HCT116 (cell line): ENCODE data around the gene TCEANC. TPM values are rescaled to one million over a fixed set of nuclear protein-coding genes. Genes with fewer than 3 reads are reported as not detected.

Source experiments
- ATAC-seq: fragments of 200-7000 bp; cut with Tn5 transposase; 2 replicates; pipeline ENCODE4 v1.9.1; 2020; ENCODE audit warnings: mild to moderate bottlenecking, moderate library complexity
- BruUV-seq: library from RNA; stranded (reverse); fragments of 400-500 nt; replicated peaks from 2 replicates; lab custom pipeline; 2021; lab: Mats Ljungman, UMichigan
- CTCF ChIA-PET: fragments of 300-600 bp; sonication (Branson Sonifier 250); formaldehyde crosslinking; loops from one replicate; lab custom pipeline; 2021; ENCODE audit warnings: antibody characterized with exemption; lab: Charles Lee
- POLR2A ChIA-PET: fragments of 300-600, 350-600 bp; sonication (Branson Sonifier 250); formaldehyde crosslinking; loops from one replicate; lab custom pipeline; 2021; ENCODE audit warnings: antibody characterized with exemption; lab: Charles Lee
- RAD21 ChIA-PET, 2 experiments: fragments of 300-600 bp; sonication (Branson Sonifier 250); formaldehyde crosslinking; loops; one replicate each; lab custom pipeline; 2023; ENCODE audit warnings: low total read pairs in 2 of 2; ENCODE audit not compliant: uncharacterized antibody in 2 of 2, unreplicated experiment in 2 of 2, low non-redundant PET in 1 of 2; lab: Charles Lee
- DNase-seq: peaks from one replicate; pipeline ENCODE4 v3.0.0-alpha.2; 2010; ENCODE audit warnings: low read depth, low spot score
- H2AFZ ChIP-seq: fragments of 200-600 bp; shearing (Covaris generic), sonication (generic); 2 replicates; pipeline ENCODE4 v1.6.1; 2017; ENCODE audit warnings: low read depth, mixed run types, mixed read lengths, antibody characterized with exemption, low read length; ENCODE audit not compliant: poor library complexity, severe bottlenecking
- H3K27ac ChIP-seq: 2 replicates; pipeline ENCODE4 v1.5.1; 2012; ENCODE audit warnings: low read depth, low read length
- H3K27me3 ChIP-seq: fragments of 200-600 bp; sonication (generic); 2 replicates; pipeline ENCODE4 v1.6.1; 2016; ENCODE audit warnings: mixed run types, low read length, mixed read lengths; ENCODE audit not compliant: insufficient read depth
- H3K36me3 ChIP-seq, 2 experiments: fragments of 200-500 bp in 1 of 2; fragments of 200-600 bp in 1 of 2; sonication (Bioruptor generic) in 1 of 2; sonication (generic) in 1 of 2; 2 replicates each; pipeline versions ENCODE4 v1.5.1 to v1.6.1; 2014 to 2016; ENCODE audit warnings: low read length in 2 of 2, inconsistent platforms in 1 of 2, mixed read lengths in 1 of 2, mixed run types in 1 of 2; ENCODE audit not compliant: insufficient read depth in 2 of 2, control insufficient read depth in 1 of 2
- H3K4me1 ChIP-seq, 2 experiments: fragments of 200-600 bp in 1 of 2; sonication (generic) in 1 of 2; 2 replicates each; pipeline versions ENCODE4 v1.5.1 to v1.6.1; 2012 to 2017; ENCODE audit warnings: low read length in 2 of 2, inconsistent platforms in 1 of 2, mild to moderate bottlenecking in 1 of 2, mixed read lengths in 1 of 2, mixed run types in 1 of 2, moderate library complexity in 1 of 2; ENCODE audit not compliant: insufficient read depth in 2 of 2, control insufficient read depth in 1 of 2
- H3K4me2 ChIP-seq: fragments of 200-600 bp; sonication (generic); 2 replicates; pipeline ENCODE4 v1.6.1; 2017; ENCODE audit warnings: mixed run types, low read length, mixed read lengths
- H3K4me3 ChIP-seq, 2 experiments: fragments of 200-600 bp in 1 of 2; sonication (generic) in 1 of 2; replicated peaks in 1 of 2; 2 replicates each; pipeline ENCODE4 v1.5.1; 2011 to 2016; ENCODE audit warnings: low read length in 2 of 2, control low read depth in 1 of 2, low read depth in 1 of 2, mild to moderate bottlenecking in 1 of 2, mixed read lengths in 1 of 2, mixed run types in 1 of 2
- H3K79me2 ChIP-seq: fragments of 200-600 bp; sonication (generic); 2 replicates; pipeline ENCODE4 v1.6.1; 2017; ENCODE audit warnings: mild to moderate bottlenecking, mixed run types, low read length, moderate library complexity, mixed read lengths; ENCODE audit not compliant: insufficient read depth
- H3K9ac ChIP-seq: fragments of 200-600 bp; sonication (generic); 2 replicates; pipeline ENCODE4 v1.6.1; 2016; ENCODE audit warnings: low read length, mixed read lengths
- H3K9me2 ChIP-seq: fragments of 200-600 bp; sonication (generic), shearing (Covaris generic); 2 replicates; pipeline ENCODE4 v1.6.1; 2017; ENCODE audit warnings: mixed run types, mild to moderate bottlenecking, moderate library complexity; ENCODE audit not compliant: insufficient read depth
- H3K9me3 ChIP-seq, 2 experiments: fragments of 200-500 bp in 1 of 2; fragments of 200-600 bp in 1 of 2; sonication (Bioruptor generic) in 1 of 2; sonication (generic) in 1 of 2; 2 replicates each; pipeline ENCODE4 v1.6.1; 2014 to 2017; ENCODE audit warnings: low read length in 2 of 2, mixed read lengths in 2 of 2, inconsistent platforms in 1 of 2, low read depth in 1 of 2, mild to moderate bottlenecking in 1 of 2, mixed run types in 1 of 2, moderate library complexity in 1 of 2; ENCODE audit not compliant: control insufficient read depth in 1 of 2, insufficient read depth in 1 of 2
- H4K20me1 ChIP-seq: fragments of 200-600 bp; sonication (generic), shearing (Covaris generic); 2 replicates; pipeline ENCODE4 v1.6.1; 2017; ENCODE audit warnings: mixed run types, mild to moderate bottlenecking, moderate library complexity; ENCODE audit not compliant: insufficient read depth
- CBX3 ChIP-seq: IDR thresholded peaks from 2 replicates; pipeline ENCODE4 v1.6.1; 2012; ENCODE audit warnings: low read depth
- FOSL1 ChIP-seq: IDR thresholded peaks from 2 replicates; pipeline ENCODE4 v1.6.1; 2012; ENCODE audit warnings: low read depth
- MAX ChIP-seq: IDR thresholded peaks from 2 replicates; pipeline ENCODE4 v1.6.1; 2012
- RAD21 ChIP-seq: IDR thresholded peaks from 2 replicates; pipeline ENCODE4 v1.6.1; 2012; ENCODE audit warnings: low read depth, mild to moderate bottlenecking
- REST ChIP-seq: IDR thresholded peaks from 2 replicates; pipeline ENCODE4 v1.6.1; 2012; ENCODE audit warnings: low read depth
- TCF7L2 ChIP-seq: IDR thresholded peaks from 2 replicates; pipeline ENCODE4 v1.7.0; 2011; ENCODE audit warnings: borderline replicate concordance, inconsistent platforms; ENCODE audit not compliant: insufficient read depth, insufficient read length; ENCODE audit errors: extremely low read depth
- YY1 ChIP-seq: IDR thresholded peaks from 2 replicates; pipeline ENCODE4 v1.6.1; 2011; ENCODE audit warnings: low read length, low read depth, moderate library complexity, mild to moderate bottlenecking; ENCODE audit not compliant: insufficient replicate concordance; ENCODE audit errors: extremely low read depth
- intact Hi-C: fragments of 100-400 bp; cut with micrococcal nuclease; formaldehyde crosslinking; loops from 2 replicates; pipeline ENCODE4 v1.10.0; 2022
- total RNA-seq: library from RNA; stranded (reverse); gene quantifications from one replicate; pipeline ENCODE4 v1.2.1, GENCODE V29; 2021; ENCODE audit not compliant: unreplicated experiment

The TCEANC gene
- total RNA-seq, 1 experiment from 2014 or later, result 1.2 TPM

GRCh38 chrX:13700380-13700779, 47.4 kb downstream of the TCEANC start:
- Histone ChIP-seq H3K4me1 (peaks cover 0 to 9% of the 10 kb centered on the region in 2 experiments; a peak in 2 of 4 replicates), H3K9me3 (no peaks in the 10 kb centered on the region), H3K9me2 (no peaks in the 10 kb centered on the region), H3K27ac (no peak overlapping the region), H3K9ac (no peak overlapping the region), H3K27me3 (no peaks in the 10 kb centered on the region), H3K4me2 (no peak overlapping the region), H3K36me3 (no peaks in the 10 kb centered on the region), H3K79me2 (peaks cover 99% of the 10 kb centered on the region), H4K20me1 (no peaks in the 10 kb centered on the region), H3K4me3 (no peak overlapping the region)
- BruUV-seq, result no TSS peak
- no peak for ATAC-seq
- ChIA-PET CTCF (no interaction called here), RAD21 (no interaction called here), POLR2A (no interaction called here)
- intact Hi-C loops, result no loop called here
- DNase-seq, result no peak
- TF ChIP-seq TCF7L2 (no peak), YY1 (no peak), CBX3 (no peak), REST (no peak)
- TF ChIP-seq, all 23 proteins: peak for 0
- H2AFZ ChIP-seq, result no peak overlapping the region

- H3K27me3 ChIP-seq, result no peaks in the 10 kb centered on the region
- no peaks in the 10 kb centered on the region for H3K9me2 ChIP-seq
- H4K20me1 ChIP-seq, result no peaks in the 10 kb centered on the region
- H3K4me1 ChIP-seq, result peaks cover 0 to 9% of the 10 kb centered on the region in 2 experiments; a peak in 2 of 4 replicates
- H3K9me3 ChIP-seq, result no peaks in the 10 kb centered on the region
- no peak overlapping the region for H2AFZ ChIP-seq
- TF ChIP-seq FOSL1 (no peak), RAD21 (no peak), MAX (no peak)
- H3K4me2 ChIP-seq, result no peak overlapping the region
- POLR2A ChIA-PET, result no interaction called here
- H3K4me3 ChIP-seq, result no peak overlapping the region
- intact Hi-C loops, result no loop called here
- ATAC-seq, result no peak
- H3K27ac ChIP-seq, result no peak overlapping the region
- no TSS peak for BruUV-seq
- CTCF ChIA-PET, result no interaction called here
- DNase-seq, result no peak
- RAD21 ChIA-PET, result no interaction called here
- no peaks in the 10 kb centered on the region for H3K36me3 ChIP-seq
- H3K79me2 ChIP-seq, result peaks cover 95% of the 10 kb centered on the region
- no peak overlapping the region for H3K9ac ChIP-seq
Measured at GRCh38 chrX:13702111-13702789, 49.3 kb downstream of the TCEANC start.
